Endothelial cell of umbilical vein (primary cell): Measurements from ENCODE around the gene TRIML1. TPM values are rescaled to one million over a fixed set of nuclear protein-coding genes. Genes with fewer than 3 reads are reported as not detected.

Experiments
- BruUV-seq: library from RNA; stranded (reverse); fragments of 400-500 nt; replicated peaks from 2 replicates; lab custom pipeline; 2021; lab: Mats Ljungman, UMichigan
- CTCF ChIA-PET: fragments of 300-600, 350-600 bp; sonication (Branson Sonifier 250); formaldehyde crosslinking; loops from one replicate; lab custom pipeline; 2021; ENCODE audit warnings: antibody characterized with exemption, inconsistent platforms; lab: Charles Lee
- POLR2A ChIA-PET: fragments of 300-600, 350-600 bp; sonication (Branson Sonifier 250); formaldehyde crosslinking; loops from one replicate; lab custom pipeline; 2021; ENCODE audit warnings: antibody characterized with exemption, inconsistent platforms; lab: Charles Lee
- DNase-seq: peaks from one replicate; pipeline ENCODE4 v3.0.0-alpha.2; 2011; ENCODE audit warnings: low read depth, low spot score
- FAIRE-seq: peaks from 2 replicates; lab custom pipeline; 2011; peaks lifted over from hg19 to GRCh38; lab: Jason Lieb, UNC
- H2AFZ ChIP-seq: 2 replicates; pipeline ENCODE4 v1.6.0; 2012; ENCODE audit warnings: low read depth, low read length, control low read depth, inconsistent platforms
- H3K27ac ChIP-seq: 2 replicates; pipeline ENCODE4 v1.5.1; 2011; ENCODE audit warnings: low read depth, mild to moderate bottlenecking, control low read depth, low read length, moderate library complexity; ENCODE audit not compliant: insufficient read depth
- H3K27me3 ChIP-seq, 2 experiments: 2 replicates each; pipeline versions ENCODE4 v1.6.0 to v1.6.1; 2011; ENCODE audit warnings: low read length in 2 of 2, mixed read lengths in 1 of 2; ENCODE audit not compliant: control insufficient read depth in 2 of 2, insufficient read depth in 2 of 2
- H3K36me3 ChIP-seq, 2 experiments: 2 replicates in 1 of 2; 3 replicates in 1 of 2; pipeline ENCODE4 v1.5.1; 2011; ENCODE audit warnings: low read length in 2 of 2, mild to moderate bottlenecking in 1 of 2, moderate library complexity in 1 of 2; ENCODE audit not compliant: control insufficient read depth in 2 of 2, insufficient read depth in 2 of 2; ENCODE audit errors: extremely low read depth in 1 of 2
- H3K4me1 ChIP-seq: 3 replicates; pipeline ENCODE4 v1.5.1; 2011; ENCODE audit warnings: mild to moderate bottlenecking, low read length; ENCODE audit not compliant: control insufficient read depth, insufficient read depth; ENCODE audit errors: extremely low read depth
- H3K4me2 ChIP-seq: 2 replicates; pipeline ENCODE4 v1.6.1; 2011; ENCODE audit warnings: low read length, control low read depth, mixed read lengths; ENCODE audit not compliant: insufficient read depth
- H3K4me3 ChIP-seq, 3 experiments: fragments of 200-600 bp in 1 of 3; sonication (generic), shearing (Covaris generic) in 1 of 3; replicated peaks in 1 of 3; 2 replicates each; pipeline ENCODE4 v1.5.1; 2011 to 2016; ENCODE audit warnings: control low read depth in 3 of 3, low read length in 3 of 3, mild to moderate bottlenecking in 2 of 3, inconsistent platforms in 1 of 3, low read depth in 1 of 3, moderate library complexity in 1 of 3; ENCODE audit not compliant: insufficient read depth in 1 of 3
- H3K79me2 ChIP-seq: 2 replicates; pipeline ENCODE4 v1.6.0; 2012; ENCODE audit warnings: low read length, inconsistent platforms; ENCODE audit not compliant: control insufficient read depth, insufficient read depth
- H3K9ac ChIP-seq: replicated peaks from 2 replicates; pipeline ENCODE3; 2011; ENCODE audit warnings: low read length, control low read depth; ENCODE audit not compliant: insufficient read depth; ENCODE audit errors: extremely low read depth
- H3K9me1 ChIP-seq: replicated peaks from 3 replicates; pipeline ENCODE4 v1.6.0; 2011; ENCODE audit warnings: mild to moderate bottlenecking, low read length; ENCODE audit not compliant: control insufficient read depth, insufficient read depth; ENCODE audit errors: extremely low read depth
- H3K9me3 ChIP-seq: replicated peaks from 2 replicates; pipeline ENCODE4 v1.5.1; 2012; ENCODE audit warnings: low read length, inconsistent platforms; ENCODE audit not compliant: control insufficient read depth, insufficient read depth
- H4K20me1 ChIP-seq: replicated peaks from 2 replicates; pipeline ENCODE3; 2011; ENCODE audit warnings: mild to moderate bottlenecking, low read length; ENCODE audit not compliant: control insufficient read depth, insufficient read depth; ENCODE audit errors: extremely low read depth
- EZH2 ChIP-seq: IDR thresholded peaks from 2 replicates; pipeline ENCODE4 v1.6.1; 2012; ENCODE audit warnings: borderline replicate concordance, low read depth, mild to moderate bottlenecking, moderate library complexity, low read length, inconsistent platforms; ENCODE audit not compliant: severe bottlenecking
- FOS ChIP-seq: IDR thresholded peaks from 2 replicates; pipeline ENCODE4 v1.6.1; 2011; ENCODE audit warnings: mild to moderate bottlenecking, low read length, moderate library complexity, borderline replicate concordance; ENCODE audit not compliant: insufficient read depth
- GATA2 ChIP-seq: IDR thresholded peaks from 2 replicates; pipeline ENCODE4 v1.7.0; 2011; ENCODE audit warnings: low read depth, mild to moderate bottlenecking, moderate library complexity, mixed read lengths, low read length; ENCODE audit not compliant: insufficient read length, insufficient read depth
- JUN ChIP-seq: IDR thresholded peaks from 2 replicates; pipeline ENCODE4 v1.6.1; 2011; ENCODE audit warnings: borderline replicate concordance, low read depth; ENCODE audit not compliant: insufficient read length, insufficient read depth
- MYC ChIP-seq: IDR thresholded peaks from one replicate; pipeline ENCODE4 v1.6.1; 2011; ENCODE audit warnings: mild to moderate bottlenecking, low read depth, low read length
- POLR2A ChIP-seq: IDR thresholded peaks from 2 replicates; pipeline ENCODE4 v1.6.1; 2012; ENCODE audit warnings: low read depth, mild to moderate bottlenecking, control low read depth, low read length
- POLR2AphosphoS5 ChIP-seq: IDR thresholded peaks from 2 replicates; pipeline ENCODE4 v1.6.1; 2012; ENCODE audit warnings: low read depth, mild to moderate bottlenecking, control low read depth, low read length, moderate library complexity; ENCODE audit not compliant: insufficient read depth
- dilution Hi-C: fragments of 300-500 bp; cut with MboI; formaldehyde crosslinking; loops from one replicate; pipeline ENCODE4 v1.15.0; 2019; ENCODE audit warnings: low sequenced_read_pairs; ENCODE audit not compliant: extremely low pct_ligation_motif_present
- intact Hi-C: fragments of 100-400 bp; cut with micrococcal nuclease; formaldehyde crosslinking; loops from one replicate; pipeline ENCODE4 v1.10.0; 2022
- polyA plus RNA-seq, 4 experiments: library from polyadenylated mRNA; depleted of rRNA in 3 of 4; stranded (reverse) in 3 of 4; unstranded in 1 of 4; fragments of >200 nt; gene quantifications; 2 replicates each; pipeline versions ENCODE4 v1.2.1 to v1.2.3, GENCODE V29; 2011 to 2012; ENCODE audit warnings: missing spikeins in 1 of 4
- small RNA-seq: library from RNA; depleted of rRNA; stranded (forward); fragments of <200 nt; gene quantifications from one replicate; pipeline ENCODE3, GENCODE V24; 2012; ENCODE audit warnings: low replicate concordance, low read depth; ENCODE audit not compliant: insufficient read depth, insufficient read length
- total RNA-seq: library from RNA; stranded (reverse); gene quantifications from 2 replicates; pipeline ENCODE4 v1.2.3, GENCODE V29; 2021
- TF ChIP-seq, protein P1 (sequence below), 2 donors: IDR thresholded peaks; 1 replicate in 1 of 2; 2 replicates in 1 of 2; pipeline ENCODE4 v1.5.1; 2011; ENCODE audit warnings: low read length in 2 of 2, mild to moderate bottlenecking in 2 of 2, moderate library complexity in 2 of 2, control low read depth in 1 of 2, inconsistent platforms in 1 of 2, low read depth in 1 of 2; ENCODE audit not compliant: insufficient read depth in 1 of 2; ENCODE audit errors: extremely low read depth in 1 of 2
- TF ChIP-seq, protein P2 (sequence below): IDR thresholded peaks from 2 replicates; pipeline ENCODE4 v1.6.1; 2011; ENCODE audit not compliant: insufficient read depth, insufficient read length

The TRIML1 gene
- total and polyA plus RNA-seq, 2 donors (not counting 3 experiments of a cell fraction or from before 2014, with no cell fraction given) = not detected

DNA sequence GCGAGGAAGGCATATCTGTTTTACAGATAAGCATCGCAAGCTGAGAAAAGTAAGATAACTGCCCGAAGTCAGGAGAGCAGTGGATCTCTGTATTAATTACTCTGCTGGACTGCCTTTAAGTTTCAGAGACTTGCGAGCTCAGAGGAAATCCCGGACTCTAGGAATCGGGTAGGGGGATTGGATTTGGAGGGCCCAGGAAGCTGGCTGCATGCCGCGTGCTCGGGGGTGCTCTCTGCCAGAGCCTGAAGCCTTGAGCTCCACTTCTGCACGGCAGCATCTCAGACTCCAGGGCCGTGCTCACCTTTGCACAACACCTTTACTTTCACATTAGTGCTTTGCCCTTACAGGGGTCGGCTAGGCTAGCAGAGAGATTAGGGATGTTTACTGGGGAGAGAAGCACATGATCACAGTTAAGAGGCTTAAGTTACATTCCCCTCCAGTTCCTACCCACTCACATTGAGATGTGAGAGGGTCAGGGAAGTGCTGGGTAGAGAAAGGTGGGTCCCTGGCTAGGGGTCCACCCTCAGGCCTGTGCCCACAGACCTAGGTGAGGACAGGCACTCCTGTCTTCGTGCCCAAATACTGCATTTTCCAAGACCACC lies 57.0 kb downstream of the TRIML1 start:
- peaks cover 1% of the 10 kb centered on the region for H3K9me3 ChIP-seq
- no peak overlapping the region for H3K4me2 ChIP-seq
- H3K9me1 ChIP-seq = no peaks in the 10 kb centered on the region
- no peaks in the 10 kb centered on the region for H3K79me2 ChIP-seq
- ChIA-PET POLR2A (no interaction called here), CTCF (no interaction called here)
- no peaks in the 10 kb centered on the region for H3K36me3 ChIP-seq
- no TSS peak for BruUV-seq
- DNase-seq = no peak
- no peaks in the 10 kb centered on the region for H4K20me1 ChIP-seq
- no peak overlapping the region for H2AFZ ChIP-seq
- no peak overlapping the region for H3K4me3 ChIP-seq
- H3K9ac ChIP-seq = no peak overlapping the region
- no peak for FAIRE-seq
- no peaks in the 10 kb centered on the region for H3K27me3 ChIP-seq
- no peak overlapping the region for H3K27ac ChIP-seq
- dilution Hi-C loops (no loop called here), intact Hi-C loops (no loop called here)
- no peaks in the 10 kb centered on the region for H3K4me1 ChIP-seq
- no peak for TF ChIP-seq JUN
- TF ChIP-seq, protein P1, sequence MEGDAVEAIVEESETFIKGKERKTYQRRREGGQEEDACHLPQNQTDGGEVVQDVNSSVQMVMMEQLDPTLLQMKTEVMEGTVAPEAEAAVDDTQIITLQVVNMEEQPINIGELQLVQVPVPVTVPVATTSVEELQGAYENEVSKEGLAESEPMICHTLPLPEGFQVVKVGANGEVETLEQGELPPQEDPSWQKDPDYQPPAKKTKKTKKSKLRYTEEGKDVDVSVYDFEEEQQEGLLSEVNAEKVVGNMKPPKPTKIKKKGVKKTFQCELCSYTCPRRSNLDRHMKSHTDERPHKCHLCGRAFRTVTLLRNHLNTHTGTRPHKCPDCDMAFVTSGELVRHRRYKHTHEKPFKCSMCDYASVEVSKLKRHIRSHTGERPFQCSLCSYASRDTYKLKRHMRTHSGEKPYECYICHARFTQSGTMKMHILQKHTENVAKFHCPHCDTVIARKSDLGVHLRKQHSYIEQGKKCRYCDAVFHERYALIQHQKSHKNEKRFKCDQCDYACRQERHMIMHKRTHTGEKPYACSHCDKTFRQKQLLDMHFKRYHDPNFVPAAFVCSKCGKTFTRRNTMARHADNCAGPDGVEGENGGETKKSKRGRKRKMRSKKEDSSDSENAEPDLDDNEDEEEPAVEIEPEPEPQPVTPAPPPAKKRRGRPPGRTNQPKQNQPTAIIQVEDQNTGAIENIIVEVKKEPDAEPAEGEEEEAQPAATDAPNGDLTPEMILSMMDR (IDR thresholded peaks at IDR 0.05; ENCODE audit: extremely low read depth in 1 of 2, insufficient read depth in 1 of 2, low read depth in 1 of 2, low read length in 2 of 2) = no peak
- no peak for TF ChIP-seq MYC
- TF ChIP-seq POLR2A = no peak
- no peak for TF ChIP-seq GATA2
- TF ChIP-seq, protein P2, sequence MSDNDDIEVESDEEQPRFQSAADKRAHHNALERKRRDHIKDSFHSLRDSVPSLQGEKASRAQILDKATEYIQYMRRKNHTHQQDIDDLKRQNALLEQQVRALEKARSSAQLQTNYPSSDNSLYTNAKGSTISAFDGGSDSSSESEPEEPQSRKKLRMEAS = no peak
- TF ChIP-seq POLR2AphosphoS5 = no peak
- TF ChIP-seq FOS = no peak
- TF ChIP-seq EZH2 = no peak

Small RNA genes lying within 50 kb of the gene (small RNA-seq; reads per million reads assigned to genes)
- gene RNU6-173P = not detected

Other genes starting within 250 kb of the TRIML1 start
- gene ZFP42, start 143.7 kb upstream of the TRIML1 start, total RNA-seq = not detected in 2 replicates
- gene ZFP42, start 143.7 kb upstream of the TRIML1 start, polyA plus RNA-seq = 0.04 TPM in 1 of 2 replicates, not detected in the other
- not detected in 2 replicates for gene TRIML2, start 29.8 kb upstream of the TRIML1 start, total RNA-seq
- gene TRIML2, start 29.8 kb upstream of the TRIML1 start, polyA plus RNA-seq = 0.14 and 0.15 TPM in 2 replicates